Ovary (tissue), 3 donors: ENCODE results near the gene SDCCAG8.

Experiments
- CTCF ChIP-seq, 3 donors: fragments of 450-650 bp in 2 of 3; fragments of 200-600 bp in 1 of 3; IDR thresholded peaks; one replicate each; pipeline versions ENCODE4 v1.5.1 to v1.8.0; 2016 to 2022; ENCODE audit warnings: antibody characterized with exemption in 3 of 3, mild to moderate bottlenecking in 1 of 3
- EP300 ChIP-seq: sonication (generic); formaldehyde crosslinking; IDR thresholded peaks from one replicate; pipeline ENCODE4 v1.6.1; 2017; ENCODE audit warnings: antibody characterized with exemption
- POLR2A ChIP-seq: fragments of 450-650 bp; IDR thresholded peaks from one replicate; pipeline ENCODE4 v1.6.1; 2017; ENCODE audit warnings: antibody characterized with exemption, mild to moderate bottlenecking, moderate library complexity
- donor health status: DM: no; HTN: no; CAD: no.

GRCh38 chr1:243396424-243396823, 140.6 kb downstream of the SDCCAG8 start:
- TF ChIP-seq CTCF (IDR thresholded peaks at IDR 0.05) (no peak), POLR2A (no peak), EP300 (no peak)
